Type B pancreatic cell (in vitro differentiated cells): ENCODE measurements around the gene SYNE3. TPM values are rescaled to one million over a fixed set of nuclear protein-coding genes. Genes with fewer than 3 reads are reported as not detected.

ENCODE experiments used
- DNase-seq: peaks from one replicate; pipeline ENCODE4 v3.0.0; 2021; ENCODE audit warnings: mixed read lengths; ENCODE audit not compliant: unreplicated experiment; ENCODE audit errors: extremely low spot score
- H3K27ac Mint-ChIP-seq: 2 replicates; pipeline ENCODE4 v1.8.0; 2021; ENCODE audit warnings: mild to moderate bottlenecking, mixed read lengths
- H3K27me3 Mint-ChIP-seq: 2 replicates; pipeline ENCODE4 v1.8.0; 2021; ENCODE audit warnings: mixed read lengths
- H3K36me3 Mint-ChIP-seq: 2 replicates; pipeline ENCODE4 v1.8.0; 2021; ENCODE audit warnings: mixed read lengths
- H3K4me1 Mint-ChIP-seq: one replicate; pipeline ENCODE4 v1.8.0; 2021; ENCODE audit warnings: mixed read lengths; ENCODE audit not compliant: unreplicated experiment
- H3K4me3 Mint-ChIP-seq: 2 replicates; pipeline ENCODE4 v1.8.0; 2021; ENCODE audit warnings: mild to moderate bottlenecking, mixed read lengths
- H3K9me3 Mint-ChIP-seq: 2 replicates; pipeline ENCODE4 v1.8.0; 2021; ENCODE audit warnings: mixed read lengths
- CTCF ChIP-seq: fragments of 200-600 bp; sonication (generic); conservative IDR thresholded peaks from 2 replicates; pipeline ENCODE4 v1.5.0; 2021; ENCODE audit warnings: antibody characterized with exemption, mild to moderate bottlenecking
- total RNA-seq: library from RNA; stranded (reverse); gene quantifications from 2 replicates; pipeline ENCODE4 v1.2.1, GENCODE V29; 2021; ENCODE audit warnings: low replicate concordance

SYNE3 gene
- total RNA-seq, 1 donor from 2014 or later = 0.65 TPM

GRCh38 chr14:95521001-95521400 is 4.6 kb upstream of the SYNE3 start:
- H3K4me1 Mint-ChIP-seq = peaks cover 19% of the 10 kb centered on the region
- TF ChIP-seq CTCF = no peak
- H3K27ac Mint-ChIP-seq = no peak overlapping the region
- no peaks in the 10 kb centered on the region for H3K36me3 Mint-ChIP-seq
- no peak overlapping the region for H3K4me3 Mint-ChIP-seq
- no peak for DNase-seq
- peaks cover 25% of the 10 kb centered on the region for H3K27me3 Mint-ChIP-seq
- H3K9me3 Mint-ChIP-seq = no peaks in the 10 kb centered on the region

- H3K9me3 Mint-ChIP-seq = no peaks in the 10 kb centered on the region
- H3K4me1 Mint-ChIP-seq = peaks cover 20% of the 10 kb centered on the region
- TF ChIP-seq CTCF = no peak
- H3K27ac Mint-ChIP-seq = no peak overlapping the region
- no peaks in the 10 kb centered on the region for H3K36me3 Mint-ChIP-seq
- DNase-seq = no peak
- H3K4me3 Mint-ChIP-seq = no peak overlapping the region
- H3K27me3 Mint-ChIP-seq = peaks cover 29% of the 10 kb centered on the region
These were observed 3.9 kb upstream of the SYNE3 start for GRCh38 chr14:95520346-95520745.

GRCh38 chr14:95519699-95520098 is 3.2 kb upstream of the SYNE3 start:
- no peak overlapping the region for H3K4me3 Mint-ChIP-seq
- DNase-seq = no peak
- H3K36me3 Mint-ChIP-seq = no peaks in the 10 kb centered on the region
- H3K27me3 Mint-ChIP-seq = peaks cover 35% of the 10 kb centered on the region
- TF ChIP-seq CTCF = no peak
- peaks cover 26% of the 10 kb centered on the region for H3K4me1 Mint-ChIP-seq
- H3K27ac Mint-ChIP-seq = no peak overlapping the region
- H3K9me3 Mint-ChIP-seq = no peaks in the 10 kb centered on the region

GRCh38 chr14:95518045-95518751 is 1.7 kb upstream of the SYNE3 start:
- no peak for TF ChIP-seq CTCF
- H3K4me1 Mint-ChIP-seq = peaks cover 14% of the 10 kb centered on the region
- no peak for DNase-seq
- H3K36me3 Mint-ChIP-seq = no peaks in the 10 kb centered on the region
- H3K27ac Mint-ChIP-seq = no peak overlapping the region
- H3K27me3 Mint-ChIP-seq = peaks cover 37% of the 10 kb centered on the region
- H3K9me3 Mint-ChIP-seq = no peaks in the 10 kb centered on the region
- H3K4me3 Mint-ChIP-seq = peak overlapping the region; percentile 84

- peak overlapping the region; percentile 82 for H3K4me3 Mint-ChIP-seq
- H3K36me3 Mint-ChIP-seq = no peaks in the 10 kb centered on the region
- H3K9me3 Mint-ChIP-seq = no peaks in the 10 kb centered on the region
- no peak for DNase-seq
- peak; percentile 63 for TF ChIP-seq CTCF
- no peak overlapping the region for H3K27ac Mint-ChIP-seq
- peaks cover 14% of the 10 kb centered on the region for H3K4me1 Mint-ChIP-seq
- H3K27me3 Mint-ChIP-seq = peaks cover 46% of the 10 kb centered on the region
These were observed 576 bp downstream of the SYNE3 start for GRCh38 chr14:95515596-95516552.
